Measurements from ENCODE around the gene BLOC1S5.

BLOC1S5 gene

GRCh38 chr6:8063761-8064637 is at the start of gene BLOC1S5:
BLOC1S5 (minus strand) TSS chr6:8064389; CDS start chr6:8064376, 13 bp downstream.
- peak; percentile 99 for DNase-seq (ENCODE audit: low read depth)

DNA sequence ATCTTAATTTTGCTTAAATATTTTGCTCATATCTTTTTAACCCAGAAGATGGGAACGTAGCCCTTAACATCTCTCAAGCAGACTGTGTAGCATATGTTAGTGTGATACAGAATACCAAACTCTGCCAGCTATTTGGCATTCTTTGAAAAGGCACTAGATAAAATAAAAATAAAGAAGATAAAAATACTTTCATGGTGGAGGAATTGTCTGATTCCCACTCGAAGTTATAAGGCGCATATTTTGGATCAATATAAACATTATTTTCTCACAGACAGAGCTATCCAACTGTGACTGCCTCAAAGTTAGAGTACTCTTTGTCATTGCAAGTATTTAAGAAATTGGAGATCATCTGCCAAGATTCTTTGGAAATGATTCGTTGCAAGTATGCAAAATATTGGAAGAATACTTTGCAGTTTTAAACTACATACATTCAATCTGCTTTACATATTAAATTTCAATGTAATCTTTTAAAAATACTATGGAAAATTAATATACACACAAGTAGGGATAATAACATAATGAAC is 49.0 kb upstream of the BLOC1S5 start:
- DNase-seq (ENCODE audit: low read depth), result no peak

- DNase-seq (ENCODE audit: low read depth), result no peak
Measured at GRCh38 chr6:8110725-8111124, 46.5 kb upstream of the BLOC1S5 start.

DNA sequence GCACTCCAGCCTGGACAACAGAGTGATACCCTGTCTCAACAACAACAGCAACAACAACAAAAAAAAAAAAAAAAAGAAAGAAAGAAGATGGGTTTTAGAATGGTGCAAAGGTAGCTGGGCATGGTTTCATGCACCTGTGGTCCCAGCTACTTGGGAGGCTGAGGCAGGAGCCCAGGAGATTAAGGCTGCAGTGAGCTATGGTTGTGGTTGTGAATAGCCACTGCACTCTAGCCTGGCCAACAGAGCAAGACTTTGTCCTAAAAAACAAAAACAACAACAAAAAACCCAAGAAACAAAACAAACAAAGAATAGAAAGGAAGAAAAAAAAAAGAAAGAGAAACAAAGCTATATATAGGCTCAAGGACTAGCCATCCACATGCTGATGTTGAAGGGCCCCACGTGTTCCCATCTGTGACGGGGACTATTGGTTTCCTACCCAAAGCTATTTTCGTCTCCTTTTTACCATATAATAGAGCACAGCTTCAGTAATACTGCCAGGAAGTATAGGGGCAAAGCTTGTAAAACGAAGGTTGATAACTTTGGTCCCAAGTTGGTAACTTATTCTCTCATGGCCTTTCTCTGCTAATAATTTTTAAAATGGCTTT is 46.0 kb upstream of the BLOC1S5 start:
- no peak for DNase-seq (ENCODE audit: low read depth)

- DNase-seq (ENCODE audit: low read depth), result no peak
Measured at GRCh38 chr6:8108759-8109539, 44.8 kb upstream of the BLOC1S5 start.

DNA sequence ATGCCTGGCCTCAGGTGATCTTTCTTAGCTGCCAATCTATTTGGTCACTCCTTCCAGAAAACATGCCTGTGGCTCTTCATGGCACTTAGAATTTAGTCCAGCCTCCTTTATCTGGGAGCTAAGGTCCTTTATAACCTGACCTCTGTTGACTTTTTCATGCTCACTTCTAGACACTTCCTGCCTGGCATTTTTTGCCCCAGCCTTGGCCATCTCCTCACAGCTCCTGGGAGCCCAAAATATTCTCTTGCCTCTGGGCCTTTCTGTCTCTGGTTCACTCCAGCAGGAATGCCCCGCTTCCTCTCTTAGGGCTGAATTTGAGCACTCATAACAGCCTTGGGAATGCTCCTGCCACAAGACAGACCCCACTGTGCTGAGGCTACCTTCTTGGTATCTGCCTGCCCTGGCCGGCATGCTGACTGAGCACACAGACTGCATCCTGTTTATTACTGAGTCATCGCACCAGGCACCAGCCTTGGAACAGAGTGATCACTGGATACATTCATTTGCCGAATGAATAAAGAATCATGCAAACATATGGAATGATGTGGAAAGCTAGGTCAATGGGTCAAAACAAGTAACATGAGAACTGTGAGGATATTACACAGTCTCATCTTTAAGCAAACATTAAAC is 44.0 kb upstream of the BLOC1S5 start:
- DNase-seq (ENCODE audit: low read depth), result no peak

DNA sequence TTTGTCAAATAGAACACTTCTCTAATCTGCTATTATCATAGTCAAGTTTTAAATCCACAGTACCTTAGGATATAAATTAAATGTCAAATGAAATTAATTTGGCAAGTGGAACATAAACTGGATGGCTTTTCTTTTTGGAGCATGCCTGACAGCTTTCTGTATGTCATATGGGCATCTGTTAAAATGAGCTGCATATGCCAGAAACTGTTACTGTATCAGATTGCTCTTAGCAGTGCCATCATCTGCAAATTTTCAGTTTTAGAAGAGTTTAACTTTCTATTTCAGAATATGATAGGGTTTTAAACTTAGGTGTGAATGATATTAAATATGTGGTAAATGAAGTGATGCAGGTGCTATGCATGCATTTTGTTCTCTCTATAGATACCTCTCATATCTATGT is 41.6 kb upstream of the BLOC1S5 start:
- no peak for DNase-seq (ENCODE audit: low read depth)

DNA sequence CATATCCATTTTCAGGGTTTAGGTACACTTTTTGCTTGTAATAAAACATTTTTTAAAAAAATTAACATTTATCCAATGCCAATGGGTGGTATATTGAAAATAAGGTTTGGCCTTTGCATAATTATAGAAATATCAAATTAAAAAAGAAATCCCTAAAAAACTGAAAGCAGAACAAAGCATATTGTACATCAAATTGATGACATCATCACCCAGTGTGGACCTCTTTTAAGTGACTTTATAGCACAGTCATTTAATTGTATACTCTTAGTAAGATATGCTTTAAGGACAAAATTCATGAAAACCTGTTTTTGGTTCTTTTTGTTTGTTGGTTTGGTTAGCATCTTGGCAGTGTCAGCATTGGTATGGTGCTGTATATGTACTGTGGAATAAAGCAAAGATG is 39.5 kb upstream of the BLOC1S5 start:
- DNase-seq (ENCODE audit: low read depth), result no peak

DNA sequence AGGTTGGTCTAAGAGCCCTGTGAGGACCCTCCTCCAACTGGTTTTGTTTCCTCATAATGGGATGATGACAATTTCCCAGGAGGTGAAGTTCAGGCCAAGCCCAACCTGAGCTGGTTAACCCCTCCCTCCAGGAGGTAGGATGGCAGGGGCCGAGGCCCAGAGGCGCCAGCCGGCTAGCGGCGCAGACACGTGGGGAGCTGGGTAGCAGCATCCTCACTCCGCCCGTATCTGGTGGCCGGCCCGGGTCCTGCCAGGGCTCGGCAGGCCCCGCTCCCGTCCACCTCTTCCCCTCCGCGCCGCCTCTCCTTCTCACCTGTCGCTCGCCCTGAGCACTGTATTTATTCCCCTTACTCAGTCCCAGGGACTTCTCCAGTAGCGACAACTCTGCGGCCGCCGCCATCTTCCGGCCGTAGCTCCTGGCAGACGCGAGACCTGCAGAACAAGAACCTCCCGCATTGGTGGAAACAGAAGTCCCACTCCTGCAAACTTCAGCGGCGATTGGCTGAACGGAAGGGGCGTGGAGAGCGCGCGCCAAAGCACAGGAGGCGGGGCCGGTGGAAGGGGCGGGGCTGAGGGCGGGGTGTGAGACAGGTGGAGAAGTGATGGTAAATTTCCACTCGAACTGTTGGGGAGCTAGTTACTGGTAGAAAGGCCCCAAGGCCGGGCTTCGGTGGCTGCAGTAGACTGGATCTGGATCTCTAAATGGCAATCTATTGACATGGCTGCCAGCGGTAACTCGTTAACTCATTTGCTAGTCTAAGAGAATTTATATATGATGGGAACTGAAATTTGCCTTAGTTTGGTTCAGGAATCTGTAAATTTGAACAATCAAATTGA is 38.2 kb upstream of the BLOC1S5 start, which contains the start of gene EEF1E1:
Gene EEF1E1 (minus strand): TSS at position 427 of the 837 bp plus-strand sequence. CDS start 27 bp downstream, at position 400.
- DNase-seq (ENCODE audit: low read depth), result peak; percentile 98

GRCh38 chr6:8100159-8100854 is 36.1 kb upstream of the BLOC1S5 start:
- no peak for DNase-seq (ENCODE audit: low read depth)

- DNase-seq (ENCODE audit: low read depth), result no peak
Measured at GRCh38 chr6:8090650-8091049, 26.5 kb upstream of the BLOC1S5 start.

GRCh38 chr6:8088886-8089285 is 24.7 kb upstream of the BLOC1S5 start:
- no peak for DNase-seq (ENCODE audit: low read depth)

DNA sequence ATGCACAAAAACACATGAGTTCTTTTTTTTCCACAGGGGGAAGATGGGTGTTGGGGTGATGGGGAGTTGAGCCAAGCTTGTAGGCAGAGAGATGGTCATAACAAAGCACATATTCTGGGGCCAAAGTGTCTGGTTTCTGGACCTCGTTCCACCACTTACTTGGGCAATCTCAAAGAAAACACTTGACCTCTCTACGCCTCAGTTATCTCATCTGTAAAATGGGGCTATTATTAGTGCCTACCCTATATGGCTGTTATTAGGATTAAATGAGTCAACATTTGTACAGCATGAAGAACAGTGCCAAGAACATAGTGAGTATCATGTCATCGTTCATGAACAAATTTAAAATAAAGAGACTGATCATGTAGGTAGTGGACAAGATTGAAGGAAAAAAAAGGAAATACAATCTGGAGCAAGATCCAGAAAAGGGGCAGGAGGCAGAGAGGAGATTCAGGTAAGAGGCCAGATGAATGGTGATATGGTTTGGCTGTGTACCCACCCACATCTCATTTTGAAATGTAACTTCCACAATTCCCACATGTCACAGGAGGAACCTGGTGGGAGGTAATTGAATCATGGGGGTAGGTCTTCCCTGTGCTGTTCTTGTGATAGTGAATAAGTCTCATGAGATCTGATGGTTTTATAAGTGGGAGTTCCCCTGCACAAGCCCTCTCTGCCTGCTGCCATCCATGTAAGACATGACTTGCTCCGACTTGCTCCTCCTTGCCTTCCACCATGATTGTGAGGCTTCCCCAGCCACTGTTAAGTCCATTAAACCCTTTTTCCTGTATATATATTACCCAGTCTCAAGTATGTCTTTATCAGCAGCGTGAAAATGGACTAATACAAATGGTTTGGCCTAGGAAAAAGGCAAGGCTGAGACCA is 23.9 kb upstream of the BLOC1S5 start:
- no peak for DNase-seq (ENCODE audit: low read depth)

DNA sequence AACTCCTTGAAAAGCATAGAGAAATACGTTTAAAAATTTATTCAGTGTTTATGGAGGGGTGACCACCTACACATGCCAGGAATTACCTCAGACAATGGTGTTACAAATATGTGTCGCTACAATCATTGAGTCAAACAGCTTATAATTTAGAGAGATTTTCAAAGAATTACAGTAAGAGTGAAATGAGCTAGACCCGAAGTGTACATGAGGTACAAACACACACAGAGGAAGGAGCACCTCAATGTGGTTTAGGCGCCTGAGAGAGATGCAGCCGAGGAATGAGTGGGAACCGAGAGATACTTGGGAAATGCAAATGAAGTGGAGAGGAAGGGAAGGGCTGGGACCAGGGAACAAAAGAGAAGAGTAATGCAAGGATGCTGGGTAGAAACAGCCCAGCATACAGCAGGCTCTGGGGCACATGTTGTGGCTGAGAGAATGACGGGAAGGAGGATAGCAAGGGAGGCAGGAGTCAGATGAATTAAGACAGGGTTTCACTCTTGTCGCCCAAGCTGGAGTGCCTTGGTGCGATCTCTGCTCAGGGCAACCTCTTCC is 22.6 kb upstream of the BLOC1S5 start:
- DNase-seq (ENCODE audit: low read depth), result no peak

DNA sequence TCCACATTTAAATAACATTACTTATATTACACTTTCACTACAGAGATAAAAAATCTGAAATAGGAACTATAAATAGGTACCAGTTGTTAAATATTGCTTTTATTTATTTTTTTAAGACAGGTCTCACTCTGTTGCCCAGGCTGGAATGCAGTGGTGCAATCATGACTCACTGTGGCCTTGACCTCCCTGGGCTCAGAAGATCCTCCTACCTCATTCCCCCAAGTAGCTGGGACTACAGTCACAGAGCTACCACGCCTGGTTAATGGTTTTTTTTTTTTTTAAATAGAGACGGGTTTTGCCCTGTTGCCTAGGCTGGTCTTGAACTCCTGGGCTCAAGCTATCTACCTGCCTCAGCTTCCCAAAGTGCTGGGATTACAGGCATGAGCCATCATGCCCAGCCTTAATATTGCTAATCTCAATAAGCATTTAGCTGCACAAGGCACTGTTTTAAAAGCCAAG is 20.9 kb upstream of the BLOC1S5 start:
- DNase-seq (ENCODE audit: low read depth), result no peak

- no peak for DNase-seq (ENCODE audit: low read depth)
Measured at GRCh38 chr6:8084586-8084985, 20.4 kb upstream of the BLOC1S5 start.

GRCh38 chr6:8082954-8083858 is 19.0 kb upstream of the BLOC1S5 start:
- DNase-seq (ENCODE audit: low read depth), result no peak

GRCh38 chr6:8082572-8082953 is 18.4 kb upstream of the BLOC1S5 start:
- no peak for DNase-seq (ENCODE audit: low read depth)

Measured in stimulated activated CD8-positive, alpha-beta memory T cell treated with anti-CD3 and anti-CD28 coated beads, Interleukin-7, amount 100 ng/mL, for 24 hours (primary cell).